Stomach smooth muscle (tissue), 2 donors: ENCODE data around the gene DDX19B.

Experiments
- H3K27ac ChIP-seq: one replicate; pipeline ENCODE4 v1.7.0; 2013; ENCODE audit warnings: mild to moderate bottlenecking, low read length, inconsistent platforms
- H3K27me3 ChIP-seq, 2 donors: one replicate each; pipeline ENCODE4 v1.7.0; 2013; ENCODE audit warnings: low read length in 2 of 2; ENCODE audit not compliant: insufficient read depth in 2 of 2, control insufficient read depth in 1 of 2
- H3K36me3 ChIP-seq, 2 donors: one replicate each; pipeline ENCODE4 v1.7.0; 2013; ENCODE audit warnings: low read length in 2 of 2; ENCODE audit not compliant: control insufficient read depth in 2 of 2, insufficient read depth in 2 of 2
- H3K4me1 ChIP-seq: one replicate; pipeline ENCODE4 v1.7.0; 2013; ENCODE audit warnings: low read length; ENCODE audit not compliant: control insufficient read depth, insufficient read depth
- H3K4me3 ChIP-seq, 2 donors: one replicate each; pipeline ENCODE4 v1.7.0; 2013; ENCODE audit warnings: low read length in 2 of 2
- H3K9ac ChIP-seq, 2 donors: one replicate each; pipeline ENCODE4 v1.7.0; 2013; ENCODE audit warnings: low read length in 2 of 2, mild to moderate bottlenecking in 1 of 2
- H3K9me3 ChIP-seq, 2 donors: one replicate each; pipeline ENCODE4 v1.7.0; 2013; ENCODE audit warnings: low read length in 2 of 2; ENCODE audit not compliant: control insufficient read depth in 2 of 2
- donor health status: healthy.
- donor health status: Pancreatic carcinoma.

Gene DDX19B

GRCh38 chr16:70380919-70381603 is 82.1 kb downstream of the DDX19B start:
- peaks cover 0 to 7% of the 10 kb centered on the region in 2 donors for H3K36me3 ChIP-seq
- H3K4me3 ChIP-seq, result peak overlapping the region; percentile 84 to 88
- H3K9ac ChIP-seq, result peak overlapping the region; percentile 78
- H3K9me3 ChIP-seq, result no peaks in the 10 kb centered on the region
- H3K27ac ChIP-seq, result peak overlapping the region; percentile 69
- H3K27me3 ChIP-seq, result no peaks in the 10 kb centered on the region
- H3K4me1 ChIP-seq, result peaks cover 16% of the 10 kb centered on the region

- peak overlapping the region; percentile 44 to 60 for H3K9ac ChIP-seq
Measured at GRCh38 chr16:70381604-70382342, 82.8 kb downstream of the DDX19B start.

GRCh38 chr16:70383421-70383960 is 84.5 kb downstream of the DDX19B start:
- Histone ChIP-seq H3K4me1 (peaks cover 16% of the 10 kb centered on the region), H3K27me3 (no peaks in the 10 kb centered on the region), H3K36me3 (peaks cover 5 to 12% of the 10 kb centered on the region in 2 donors), H3K9ac (no peak overlapping the region), H3K9me3 (no peaks in the 10 kb centered on the region), H3K27ac (no peak overlapping the region), H3K4me3 (no peak overlapping the region)

More at GRCh38 chr16:70381604-70382342, 82.8 kb downstream of the DDX19B start:
- Histone ChIP-seq H3K4me1 (peaks cover 16% of the 10 kb centered on the region), H3K9me3 (no peaks in the 10 kb centered on the region), H3K4me3 (peak overlapping the region; percentile 84 to 88), H3K36me3 (peaks cover 0 to 4% of the 10 kb centered on the region in 2 donors), H3K27me3 (no peaks in the 10 kb centered on the region), H3K27ac (peak overlapping the region; percentile 69)
